Muscle layer of colon (tissue), 2 donors: ENCODE results near the gene ARMH3.

Experiments
- H3K27ac ChIP-seq: one replicate; pipeline ENCODE4 v1.7.0; 2013; ENCODE audit warnings: low read depth, mild to moderate bottlenecking, low read length, moderate library complexity
- H3K27me3 ChIP-seq, 2 donors: one replicate each; pipeline ENCODE4 v1.7.0; 2013; ENCODE audit warnings: low read length in 2 of 2, mild to moderate bottlenecking in 2 of 2; ENCODE audit not compliant: insufficient read depth in 2 of 2, control insufficient read depth in 1 of 2
- H3K36me3 ChIP-seq: one replicate; pipeline ENCODE4 v1.7.0; 2013; ENCODE audit warnings: mild to moderate bottlenecking, low read length; ENCODE audit not compliant: insufficient read depth
- H3K4me1 ChIP-seq: one replicate; pipeline ENCODE4 v1.7.0; 2013; ENCODE audit warnings: mild to moderate bottlenecking, low read length; ENCODE audit not compliant: insufficient read depth
- H3K4me3 ChIP-seq, 2 donors: one replicate each; pipeline ENCODE4 v1.7.0; 2013; ENCODE audit warnings: low read length in 2 of 2, low read depth in 1 of 2, mild to moderate bottlenecking in 1 of 2, moderate library complexity in 1 of 2
- H3K9ac ChIP-seq: one replicate; pipeline ENCODE4 v1.7.0; 2013; ENCODE audit warnings: low read length
- H3K9me3 ChIP-seq: one replicate; pipeline ENCODE4 v1.7.0; 2013; ENCODE audit warnings: mild to moderate bottlenecking, low read length
- donor health status: abdominal sarcoma.
- donor health status: Adenocarcinoma of cecum.

The ARMH3 gene

DNA sequence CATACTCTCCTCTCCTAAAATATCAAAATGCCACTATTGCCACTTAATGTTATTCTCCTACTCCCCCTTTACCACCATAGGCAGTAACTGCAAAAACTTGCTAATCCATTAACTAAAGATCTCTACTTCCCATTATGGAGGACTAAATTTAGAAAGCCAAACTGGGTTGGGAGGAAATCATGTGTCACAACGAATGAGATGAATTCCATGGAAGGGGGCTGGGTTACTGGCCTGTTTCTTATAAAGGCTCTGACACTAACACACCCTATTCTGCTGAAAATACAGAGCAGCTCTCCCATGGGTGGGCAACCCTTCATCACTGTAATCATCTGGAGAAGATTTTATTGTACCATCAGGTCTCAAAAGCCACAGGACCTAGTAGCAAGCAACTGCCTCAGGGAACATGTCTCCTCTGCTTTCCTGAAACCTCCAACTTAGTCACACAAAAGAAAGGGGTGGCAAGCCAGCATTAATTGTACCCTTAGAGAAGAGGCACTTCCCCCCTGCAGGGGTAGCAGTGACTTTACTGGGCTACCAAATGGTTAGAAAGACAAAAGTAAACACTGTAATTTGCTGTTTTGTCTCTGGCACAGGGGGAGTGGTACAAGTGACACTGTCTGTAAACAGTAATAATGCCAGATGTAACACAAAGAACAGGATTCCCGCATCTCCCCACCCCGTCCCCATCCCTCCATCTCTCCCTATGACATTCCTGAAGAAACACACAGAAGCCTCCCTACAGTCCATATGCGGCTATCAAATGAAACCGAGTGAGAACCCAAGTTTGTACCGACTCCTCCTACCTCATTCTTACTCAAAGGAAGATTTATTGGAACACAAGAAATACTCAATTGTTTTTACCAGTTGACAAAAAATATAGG lies 81.6 kb downstream of the ARMH3 start:
- no peaks in the 10 kb centered on the region for H3K9me3 ChIP-seq
- H3K4me1 ChIP-seq: peaks cover 10% of the 10 kb centered on the region
- H3K27me3 ChIP-seq: no peaks in the 10 kb centered on the region
- peaks cover 21% of the 10 kb centered on the region for H3K36me3 ChIP-seq
- H3K27ac ChIP-seq: no peak overlapping the region
- H3K9ac ChIP-seq: no peak overlapping the region
- H3K4me3 ChIP-seq: no peak overlapping the region

DNA sequence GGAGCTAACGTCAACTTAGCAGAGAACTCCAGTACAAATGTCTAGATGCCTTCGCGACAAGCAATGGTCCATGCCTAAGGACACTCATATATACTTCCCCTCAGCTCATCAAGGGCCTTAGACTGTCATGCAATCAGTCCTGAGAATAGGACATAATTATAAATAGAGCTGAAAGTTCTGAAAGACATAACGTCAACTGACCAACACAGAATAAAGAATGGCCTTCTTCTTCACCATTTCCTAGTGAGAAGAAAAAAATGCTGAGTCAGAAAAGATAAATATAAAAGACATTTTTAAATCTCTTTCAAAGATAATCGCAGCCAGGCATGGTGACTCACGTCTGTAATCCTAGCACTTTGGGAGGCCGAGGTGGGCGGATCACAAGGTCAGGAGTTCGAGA lies 83.2 kb downstream of the ARMH3 start:
- Histone ChIP-seq H3K27ac (no peak overlapping the region), H3K36me3 (peaks cover 21% of the 10 kb centered on the region), H3K9ac (no peak overlapping the region), H3K9me3 (no peaks in the 10 kb centered on the region), H3K4me1 (peaks cover 10% of the 10 kb centered on the region), H3K4me3 (no peak overlapping the region), H3K27me3 (no peaks in the 10 kb centered on the region)

DNA sequence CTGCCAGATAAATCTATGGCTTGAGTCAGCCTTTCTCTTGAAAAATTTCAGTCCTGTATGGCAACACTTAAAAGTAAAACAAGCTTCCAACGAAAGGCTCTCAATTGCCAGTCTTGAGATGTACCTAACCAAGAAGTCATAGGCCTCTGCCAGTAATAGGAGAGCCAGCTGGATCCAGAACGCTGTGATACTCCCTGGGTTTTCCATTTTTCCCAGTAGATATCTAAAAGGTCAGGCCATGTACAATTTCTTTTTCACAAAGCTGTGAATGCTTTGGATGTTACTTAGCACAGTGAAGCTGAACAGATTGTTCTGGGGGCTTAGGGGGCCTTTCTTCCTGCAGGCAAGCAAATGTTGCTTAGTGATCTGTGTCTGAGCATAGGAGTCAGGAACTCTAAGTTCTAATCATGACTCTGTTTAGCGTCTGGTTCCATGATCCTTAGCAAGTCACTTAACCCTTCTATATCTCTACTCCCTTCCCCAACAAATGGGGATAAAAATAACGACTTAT lies 86.5 kb downstream of the ARMH3 start:
- Histone ChIP-seq H3K36me3 (peaks cover 18% of the 10 kb centered on the region), H3K9ac (no peak overlapping the region), H3K27me3 (no peaks in the 10 kb centered on the region), H3K4me1 (peaks cover 7% of the 10 kb centered on the region), H3K27ac (no peak overlapping the region), H3K9me3 (no peaks in the 10 kb centered on the region), H3K4me3 (no peak overlapping the region)

DNA sequence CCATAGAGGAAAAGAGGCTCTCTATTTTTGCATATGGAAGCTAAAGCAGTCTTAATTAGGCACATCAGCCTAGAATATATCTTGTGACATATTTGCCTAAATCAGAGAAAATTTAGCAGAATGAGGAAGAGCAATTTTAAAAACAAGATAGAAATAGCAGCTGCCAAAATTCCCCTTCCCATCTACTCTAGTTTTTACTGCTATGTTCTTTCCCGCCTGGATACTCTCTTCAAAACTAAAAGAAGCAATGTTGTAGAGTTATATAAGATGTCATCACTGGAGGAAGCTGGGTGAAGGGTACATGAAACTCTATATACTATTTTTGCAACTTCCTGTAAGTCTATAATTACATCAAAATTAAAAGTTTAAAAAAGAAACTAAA lies 87.0 kb downstream of the ARMH3 start:
- no peak overlapping the region for H3K9ac ChIP-seq
- peaks cover 12% of the 10 kb centered on the region for H3K36me3 ChIP-seq
- peaks cover 1% of the 10 kb centered on the region for H3K4me1 ChIP-seq
- no peak overlapping the region for H3K4me3 ChIP-seq
- no peak overlapping the region for H3K27ac ChIP-seq
- no peaks in the 10 kb centered on the region for H3K27me3 ChIP-seq
- H3K9me3 ChIP-seq: no peaks in the 10 kb centered on the region

DNA sequence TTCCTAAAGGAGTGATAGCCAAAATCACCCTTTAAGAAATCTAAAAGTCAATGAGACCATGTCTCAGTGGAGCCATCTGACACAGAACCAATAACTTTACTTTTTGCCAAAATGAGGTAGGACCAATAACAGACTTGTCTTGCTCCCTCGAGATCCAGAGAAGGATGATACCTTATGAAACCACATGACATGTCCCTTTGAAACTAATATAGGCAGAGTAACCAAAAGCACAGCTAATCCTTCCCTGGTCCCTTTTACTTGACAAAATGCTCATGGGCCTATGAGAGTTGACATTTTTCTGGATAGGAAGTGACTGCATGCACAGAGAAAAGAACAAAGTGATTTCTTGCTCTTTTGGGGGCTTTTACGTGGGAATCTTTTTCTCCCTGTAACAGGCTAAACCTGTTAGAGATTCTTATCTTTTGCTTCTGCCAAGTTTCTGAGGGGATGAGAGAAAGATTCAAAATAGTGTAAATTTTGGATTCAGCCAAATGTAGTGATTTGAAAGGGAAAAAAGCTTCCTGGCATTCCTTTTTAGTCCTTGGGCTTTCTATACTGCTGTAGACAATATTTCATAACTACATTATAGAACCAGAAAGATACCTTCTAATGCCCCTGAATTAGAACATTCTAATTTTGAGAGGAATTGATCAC lies 87.6 kb downstream of the ARMH3 start:
- H3K27ac ChIP-seq: no peak overlapping the region
- H3K27me3 ChIP-seq: no peaks in the 10 kb centered on the region
- no peaks in the 10 kb centered on the region for H3K9me3 ChIP-seq
- no peaks in the 10 kb centered on the region for H3K4me1 ChIP-seq
- no peak overlapping the region for H3K4me3 ChIP-seq
- peaks cover 11% of the 10 kb centered on the region for H3K36me3 ChIP-seq
- H3K9ac ChIP-seq: no peak overlapping the region

DNA sequence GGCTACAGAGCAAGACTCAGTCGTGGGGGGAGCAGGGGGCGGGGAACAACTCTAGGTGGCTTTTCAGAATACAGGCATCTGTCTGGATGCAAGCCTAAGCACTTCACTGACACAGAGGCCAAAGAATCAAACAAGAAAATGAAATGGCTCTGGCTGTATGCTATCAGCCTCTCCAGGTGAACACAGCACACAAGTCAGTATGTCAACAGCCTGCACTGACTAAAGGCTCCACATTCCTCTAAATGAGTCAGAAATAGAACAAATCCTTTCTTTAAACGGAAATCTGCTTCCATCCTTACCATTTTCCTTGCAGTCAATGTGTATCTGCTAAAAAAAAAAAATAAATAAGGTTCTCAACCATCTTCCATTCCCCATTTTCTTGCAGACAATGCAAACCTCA lies 88.3 kb downstream of the ARMH3 start:
- H3K36me3 ChIP-seq: peaks cover 10% of the 10 kb centered on the region
- H3K9ac ChIP-seq: no peak overlapping the region
- no peak overlapping the region for H3K27ac ChIP-seq
- no peaks in the 10 kb centered on the region for H3K4me1 ChIP-seq
- H3K9me3 ChIP-seq: no peaks in the 10 kb centered on the region
- no peaks in the 10 kb centered on the region for H3K27me3 ChIP-seq
- H3K4me3 ChIP-seq: no peak overlapping the region

DNA sequence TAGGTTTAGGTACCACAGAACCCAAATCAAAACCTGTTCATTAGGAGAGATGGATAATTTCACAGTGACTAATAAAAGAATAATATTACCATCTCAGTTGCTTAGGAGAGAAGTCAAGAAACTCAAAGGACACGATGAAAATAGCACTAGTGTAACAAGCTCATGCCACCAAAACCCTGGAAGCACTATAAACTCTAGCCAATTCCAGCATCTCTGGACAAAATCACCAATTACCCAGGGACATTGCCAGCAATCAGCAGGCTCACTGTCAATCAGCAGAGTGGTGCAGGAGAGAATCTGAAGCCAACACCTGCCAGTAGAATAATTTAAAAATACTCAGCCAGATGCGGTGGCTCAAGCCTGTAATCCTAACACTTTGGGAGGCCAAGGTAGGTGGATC lies 88.9 kb downstream of the ARMH3 start:
- Histone ChIP-seq H3K9ac (no peak overlapping the region), H3K4me3 (no peak overlapping the region), H3K27ac (no peak overlapping the region), H3K36me3 (peaks cover 4% of the 10 kb centered on the region), H3K4me1 (no peaks in the 10 kb centered on the region), H3K27me3 (no peaks in the 10 kb centered on the region), H3K9me3 (no peaks in the 10 kb centered on the region)

DNA sequence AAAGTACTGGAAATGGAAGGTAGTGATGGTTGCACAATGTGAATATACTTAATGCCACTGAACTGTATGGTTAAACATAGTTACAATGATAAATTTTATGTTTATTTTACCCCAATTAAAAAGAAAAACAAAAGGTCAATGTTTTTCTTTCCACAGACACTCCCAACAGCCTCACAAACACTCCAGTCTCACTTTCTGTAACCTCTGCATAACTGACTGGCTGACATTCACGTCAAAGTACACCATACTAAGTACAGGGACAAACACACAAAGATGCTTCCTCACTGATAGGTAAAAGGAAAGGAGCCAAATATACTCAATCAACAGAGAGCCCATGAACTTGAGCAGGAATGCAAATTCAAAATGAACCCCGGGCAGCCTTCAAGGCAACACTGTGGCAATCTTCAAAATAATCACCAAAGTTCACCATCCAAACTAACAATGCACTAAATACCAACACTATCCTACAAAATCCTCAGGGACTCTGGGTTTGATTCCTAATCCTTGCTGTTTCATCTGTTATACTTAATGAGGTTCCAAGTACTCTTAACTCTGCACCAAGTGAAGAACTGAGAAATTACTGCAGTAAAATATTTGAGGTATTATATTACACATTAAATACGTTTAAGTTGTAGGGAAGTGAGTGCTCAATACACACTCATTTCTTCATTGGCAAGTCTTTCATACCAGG lies 90.8 kb downstream of the ARMH3 start:
- Histone ChIP-seq H3K4me1 (no peaks in the 10 kb centered on the region), H3K4me3 (no peak overlapping the region), H3K27ac (no peak overlapping the region), H3K9me3 (no peaks in the 10 kb centered on the region), H3K36me3 (no peaks in the 10 kb centered on the region), H3K27me3 (no peaks in the 10 kb centered on the region), H3K9ac (no peak overlapping the region)

DNA sequence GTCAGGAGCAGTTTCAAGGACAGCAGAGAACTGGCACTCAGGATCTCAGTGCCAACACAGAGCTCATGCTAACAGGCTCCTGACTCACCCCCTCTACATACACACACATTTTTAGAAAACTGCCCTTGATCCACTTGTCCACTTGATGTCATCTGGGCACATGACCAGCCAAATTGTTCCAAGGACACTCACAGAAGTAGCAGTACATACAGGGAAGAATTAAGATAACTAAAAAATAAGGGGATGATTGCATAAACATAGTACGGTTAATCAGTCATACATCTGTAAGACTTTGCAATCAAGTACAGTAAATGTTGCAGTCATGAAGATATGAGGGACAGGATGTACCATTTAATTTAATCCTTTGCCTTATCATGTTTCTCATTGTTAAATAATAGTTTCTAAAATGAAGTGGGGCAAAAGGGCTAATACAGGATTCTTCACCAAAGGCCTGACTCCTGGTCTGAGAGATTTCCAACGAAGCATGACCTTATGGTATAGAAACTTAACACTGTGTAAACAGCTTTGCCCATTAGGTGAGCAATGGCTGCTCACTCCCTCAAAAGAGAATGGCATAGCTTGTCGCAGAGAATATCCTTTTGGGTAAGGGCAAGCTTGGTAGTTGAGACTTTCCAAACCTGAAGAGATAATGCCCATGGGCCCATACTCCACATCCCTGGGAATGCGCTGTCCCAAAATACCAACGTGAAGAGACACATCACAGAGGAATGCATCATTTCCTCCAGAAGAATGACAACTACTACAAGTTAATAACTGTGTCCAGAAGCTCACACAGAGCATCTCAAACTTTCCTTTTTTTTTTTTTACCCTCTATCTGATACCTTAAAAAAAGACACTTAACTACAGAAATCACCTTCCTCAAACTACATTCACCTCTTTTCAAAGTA lies 94.1 kb downstream of the ARMH3 start:
- H3K27ac ChIP-seq: no peak overlapping the region

DNA sequence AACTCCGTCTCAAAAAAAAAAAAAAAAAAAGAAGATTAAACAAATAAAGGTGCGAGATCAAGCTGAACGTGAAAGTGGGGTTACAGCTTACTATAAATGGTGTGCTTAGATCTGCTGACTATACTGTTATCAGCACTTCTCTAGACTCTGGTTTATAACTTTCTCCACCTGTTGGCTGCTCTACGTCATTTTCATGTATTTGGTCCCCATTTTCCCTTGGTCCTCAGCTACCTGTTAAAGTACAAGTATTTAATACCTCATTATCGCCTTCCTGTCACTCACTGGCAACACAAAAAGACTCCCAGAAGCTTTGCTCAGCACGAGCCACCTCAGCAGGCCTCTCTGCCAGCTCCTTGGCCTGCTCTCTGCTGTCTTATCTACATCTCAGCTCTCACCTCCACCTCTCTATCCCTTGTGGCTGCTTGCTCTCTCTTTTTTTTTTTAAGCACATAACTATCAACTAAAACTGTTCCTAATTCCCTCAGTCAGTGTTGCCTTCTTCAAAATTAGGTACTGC lies 95.0 kb downstream of the ARMH3 start:
- Histone ChIP-seq H3K36me3 (no peaks in the 10 kb centered on the region), H3K4me3 (no peak overlapping the region), H3K27me3 (no peaks in the 10 kb centered on the region), H3K4me1 (no peaks in the 10 kb centered on the region), H3K27ac (no peak overlapping the region), H3K9ac (no peak overlapping the region), H3K9me3 (no peaks in the 10 kb centered on the region)

More for the DNA sequence above, 94.1 kb downstream of the ARMH3 start:
- H3K9ac ChIP-seq: no peak overlapping the region
- H3K36me3 ChIP-seq: no peaks in the 10 kb centered on the region
- no peaks in the 10 kb centered on the region for H3K9me3 ChIP-seq
- H3K4me1 ChIP-seq: no peaks in the 10 kb centered on the region
- no peak overlapping the region for H3K4me3 ChIP-seq
- H3K27me3 ChIP-seq: no peaks in the 10 kb centered on the region
